ENCODE measurements around the gene ANKRD33.

Gene ANKRD33

GRCh38 chr12:51922146-51922545 is 34.2 kb downstream of the ANKRD33 start:
- no peak for DNase-seq

GRCh38 chr12:51922762-51923505 is 35.0 kb downstream of the ANKRD33 start:
- DNase-seq = no peak

GRCh38 chr12:51923506-51924365 is 35.8 kb downstream of the ANKRD33 start:
- DNase-seq = no peak

GRCh38 chr12:51924551-51925319 is 36.8 kb downstream of the ANKRD33 start:
- DNase-seq = no peak

GRCh38 chr12:51925346-51926063 is 37.6 kb downstream of the ANKRD33 start:
- DNase-seq = no peak

- DNase-seq = no peak
These were observed 38.2 kb downstream of the ANKRD33 start for GRCh38 chr12:51926064-51926632.

GRCh38 chr12:51926718-51927117 is 38.8 kb downstream of the ANKRD33 start:
- DNase-seq = no peak

GRCh38 chr12:51932218-51933076 is 44.5 kb downstream of the ANKRD33 start:
- DNase-seq = no peak

- no peak for DNase-seq
These were observed 46.2 kb downstream of the ANKRD33 start for GRCh38 chr12:51934080-51934479.

GRCh38 chr12:51937926-51938325 is 50.0 kb downstream of the ANKRD33 start:
- peak; percentile 18 for DNase-seq

GRCh38 chr12:51938726-51939125 is 50.8 kb downstream of the ANKRD33 start:
- no peak for DNase-seq

- DNase-seq = peak; percentile 66
These were observed 53.2 kb downstream of the ANKRD33 start for GRCh38 chr12:51941011-51941581.
